H1 (cell line): ENCODE data around the gene TLR10. TPM values are rescaled to one million over a fixed set of nuclear protein-coding genes. Genes with fewer than 3 reads are reported as not detected.
A peak's percentile ranks its signal among the peaks of the same experiment; 100 is the strongest.

Source experiments
- CTCF ChIA-PET: fragments of 300-600 bp; sonication (Branson Sonifier 250); formaldehyde crosslinking; loops from one replicate; lab custom pipeline; 2021; ENCODE audit not compliant: partially characterized antibody; lab: Charles Lee
- POLR2A ChIA-PET: fragments of 300-600 bp; sonication (Branson Sonifier 250); formaldehyde crosslinking; loops from one replicate; lab custom pipeline; 2021; ENCODE audit warnings: inconsistent platforms; ENCODE audit not compliant: partially characterized antibody; lab: Charles Lee
- DNase-seq, 2 experiments: peaks; one replicate each; pipeline versions ENCODE4 v3.0.0 to v3.0.0-alpha.2; 2010 to 2022; ENCODE audit warnings: low spot score in 2 of 2, low read depth in 1 of 2, mixed read lengths in 1 of 2
- FAIRE-seq: peaks from 2 replicates; lab custom pipeline; 2011; peaks lifted over from hg19 to GRCh38; lab: Jason Lieb, UNC
- H2AFZ ChIP-seq: 2 replicates; pipeline ENCODE4 v1.8.1; 2012; ENCODE audit warnings: low read length, inconsistent platforms
- H2AK5ac ChIP-seq: 2 replicates; pipeline ENCODE4 v1.6.1; 2013; ENCODE audit warnings: low read depth, low read length
- H2BK120ac ChIP-seq: replicated peaks from 2 replicates; pipeline ENCODE3; 2013; ENCODE audit warnings: low read depth, low read length, inconsistent platforms
- H2BK12ac ChIP-seq: 2 replicates; pipeline ENCODE4 v1.6.1; 2013; ENCODE audit warnings: low read depth, low read length
- H2BK15ac ChIP-seq: 2 replicates; pipeline ENCODE4 v1.6.1; 2013; ENCODE audit warnings: low read length
- H2BK20ac ChIP-seq: 2 replicates; pipeline ENCODE4 v1.6.1; 2013; ENCODE audit warnings: low read length
- H2BK5ac ChIP-seq: 2 replicates; pipeline ENCODE4 v1.6.1; 2013; ENCODE audit warnings: low read depth, low read length
- H3K14ac ChIP-seq: 2 replicates; pipeline ENCODE4 v1.6.1; 2013; ENCODE audit warnings: inconsistent platforms; ENCODE audit not compliant: insufficient read length
- H3K18ac ChIP-seq: 2 replicates; pipeline ENCODE4 v1.6.1; 2013; ENCODE audit warnings: low read length; ENCODE audit errors: extremely low read depth
- H3K23ac ChIP-seq: 2 replicates; pipeline ENCODE4 v1.6.1; 2013; ENCODE audit warnings: inconsistent platforms; ENCODE audit not compliant: insufficient read length
- H3K23me2 ChIP-seq: 2 replicates; pipeline ENCODE4 v1.6.1; 2013; ENCODE audit warnings: low read depth, low read length
- H3K27ac ChIP-seq: 2 replicates; pipeline ENCODE4 v1.6.1; 2011; ENCODE audit warnings: low read depth, low read length, inconsistent platforms
- H3K27me3 ChIP-seq, 4 experiments: replicated peaks in 1 of 4; 1 replicate in 1 of 4; 2 replicates in 3 of 4; pipeline versions ENCODE4 v1.6.1 to v1.8.1; 2011 to 2013; ENCODE audit warnings: low read length in 3 of 4, mild to moderate bottlenecking in 3 of 4, inconsistent platforms in 2 of 4, mixed read lengths in 2 of 4, moderate library complexity in 1 of 4; ENCODE audit not compliant: control insufficient read depth in 3 of 4, insufficient read depth in 3 of 4; ENCODE audit errors: extremely low read depth in 1 of 4
- H3K36me3 ChIP-seq, 4 experiments: 2 replicates each; pipeline versions ENCODE4 v1.6.1 to v1.8.1; 2011 to 2013; ENCODE audit warnings: mild to moderate bottlenecking in 4 of 4, low read length in 3 of 4, moderate library complexity in 2 of 4, control low read depth in 1 of 4, inconsistent platforms in 1 of 4; ENCODE audit not compliant: insufficient read depth in 4 of 4, control insufficient read depth in 2 of 4
- H3K4ac ChIP-seq: replicated peaks from 2 replicates; pipeline ENCODE3; 2013; ENCODE audit warnings: low read length, low read depth, mixed read lengths, inconsistent platforms; ENCODE audit not compliant: insufficient read length
- H3K4me1 ChIP-seq, 4 experiments: replicated peaks in 1 of 4; 1 replicate in 1 of 4; 2 replicates in 3 of 4; pipeline versions ENCODE4 v1.6.1 to v1.8.1; 2011 to 2013; ENCODE audit warnings: low read length in 3 of 4, inconsistent platforms in 2 of 4, mixed read lengths in 1 of 4; ENCODE audit not compliant: insufficient read depth in 4 of 4, control insufficient read depth in 3 of 4
- H3K4me2 ChIP-seq, 2 experiments: 2 replicates each; pipeline versions ENCODE4 v1.6.1 to v1.8.1; 2011 to 2013; ENCODE audit warnings: low read depth in 2 of 2, low read length in 2 of 2, control low read depth in 1 of 2, inconsistent platforms in 1 of 2, mild to moderate bottlenecking in 1 of 2; ENCODE audit not compliant: insufficient read depth in 1 of 2
- H3K4me3 ChIP-seq, 4 experiments: fragments of 200-600, 300-600 bp in 1 of 4; sonication (generic), shearing (Covaris generic), sonication (Bioruptor Twin) in 1 of 4; 2 replicates each; pipeline versions ENCODE4 v1.5.1 to v1.8.1; 2011 to 2016; ENCODE audit warnings: low read length in 4 of 4, low read depth in 3 of 4, control low read depth in 2 of 4, inconsistent platforms in 2 of 4, mild to moderate bottlenecking in 2 of 4, mixed read lengths in 1 of 4, moderate library complexity in 1 of 4; ENCODE audit not compliant: insufficient read depth in 2 of 4; ENCODE audit errors: extremely low read depth in 1 of 4
- H3K56ac ChIP-seq: replicated peaks from 2 replicates; pipeline ENCODE3; 2013; ENCODE audit warnings: low read depth, mild to moderate bottlenecking, mixed read lengths, low read length, inconsistent platforms; ENCODE audit not compliant: insufficient read length
- H3K79me1 ChIP-seq: 2 replicates; pipeline ENCODE4 v1.6.1; 2013; ENCODE audit warnings: low read depth, low read length, control low read depth
- H3K79me2 ChIP-seq, 2 experiments: 2 replicates each; pipeline versions ENCODE4 v1.6.1 to v1.8.1; 2012 to 2013; ENCODE audit warnings: low read length in 2 of 2, mild to moderate bottlenecking in 2 of 2, inconsistent platforms in 1 of 2; ENCODE audit not compliant: insufficient read depth in 2 of 2, control insufficient read depth in 1 of 2
- H3K9ac ChIP-seq, 4 experiments: replicated peaks in 1 of 4; 1 replicate in 1 of 4; 2 replicates in 3 of 4; pipeline versions ENCODE4 v1.6.1 to v1.8.1; 2011 to 2013; ENCODE audit warnings: low read depth in 3 of 4, low read length in 3 of 4, control low read depth in 2 of 4, mild to moderate bottlenecking in 2 of 4, moderate library complexity in 2 of 4, inconsistent platforms in 1 of 4; ENCODE audit errors: extremely low read depth in 1 of 4
- H3K9me3 ChIP-seq, 2 experiments: 2 replicates each; pipeline versions ENCODE4 v1.6.1 to v1.8.1; 2012 to 2013; ENCODE audit warnings: mild to moderate bottlenecking in 2 of 2, moderate library complexity in 2 of 2, control low read depth in 1 of 2, inconsistent platforms in 1 of 2, low read depth in 1 of 2, low read length in 1 of 2, mixed read lengths in 1 of 2; ENCODE audit not compliant: insufficient read depth in 2 of 2
- H4K20me1 ChIP-seq, 2 experiments: replicated peaks in 1 of 2; 2 replicates each; pipeline versions ENCODE3 to v1.8.1; 2011 to 2013; ENCODE audit warnings: inconsistent platforms in 2 of 2, low read length in 2 of 2, mild to moderate bottlenecking in 1 of 2; ENCODE audit not compliant: insufficient read depth in 2 of 2, control insufficient read depth in 1 of 2
- H4K5ac ChIP-seq: 2 replicates; pipeline ENCODE4 v1.6.1; 2013; ENCODE audit warnings: low read length, low read depth, mixed read lengths, inconsistent platforms; ENCODE audit not compliant: insufficient read length
- H4K8ac ChIP-seq: 2 replicates; pipeline ENCODE4 v1.8.0; 2013; ENCODE audit warnings: mild to moderate bottlenecking, moderate library complexity, low read length, inconsistent platforms; ENCODE audit not compliant: insufficient read depth; ENCODE audit errors: extremely low read depth
- H4K91ac ChIP-seq: replicated peaks from 2 replicates; pipeline ENCODE3; 2013; ENCODE audit warnings: low read length, mixed read lengths, inconsistent platforms; ENCODE audit not compliant: insufficient read length
- CHD2 ChIP-seq: IDR thresholded peaks from 2 replicates; pipeline ENCODE4 v1.6.1; 2012; ENCODE audit warnings: low read length, improper control_type of control experiment
- CTCF ChIP-seq, 3 experiments: IDR thresholded peaks; 1 replicate in 2 of 3; 2 replicates in 1 of 3; pipeline versions ENCODE4 v1.5.1 to v1.6.1; 2011; ENCODE audit warnings: low read length in 3 of 3, mild to moderate bottlenecking in 3 of 3, inconsistent platforms in 2 of 3, low read depth in 1 of 3, moderate library complexity in 1 of 3; ENCODE audit not compliant: insufficient read depth in 1 of 3; ENCODE audit errors: control extremely low read depth in 1 of 3
- KDM1A ChIP-seq: fragments of 200-600, 300-600 bp; sonication (generic); IDR thresholded peaks from 2 replicates; pipeline ENCODE4 v1.7.1; 2016; ENCODE audit warnings: mild to moderate bottlenecking, low read length, borderline replicate concordance
- MAX ChIP-seq: IDR thresholded peaks from 2 replicates; pipeline ENCODE4 v1.6.1; 2012; ENCODE audit warnings: inconsistent platforms
- PHF8 ChIP-seq: fragments of 200-600 bp; sonication (generic); conservative IDR thresholded peaks from 2 replicates; pipeline ENCODE4 v1.7.1; 2012; ENCODE audit warnings: low read depth, mild to moderate bottlenecking, inconsistent platforms, low read length, moderate library complexity
- RXRA ChIP-seq: IDR thresholded peaks from 2 replicates; pipeline ENCODE4 v1.6.1; 2011; ENCODE audit warnings: low read depth, mild to moderate bottlenecking, low read length, moderate library complexity; ENCODE audit not compliant: insufficient read depth
- SIRT6 ChIP-seq: IDR thresholded peaks from one replicate; pipeline ENCODE4 v1.7.1; 2012; ENCODE audit warnings: low read length, inconsistent platforms
- TCF12 ChIP-seq: IDR thresholded peaks from 2 replicates; pipeline ENCODE4 v1.6.1; 2011; ENCODE audit warnings: low read depth, mild to moderate bottlenecking, low read length
- TEAD4 ChIP-seq: IDR thresholded peaks from 2 replicates; pipeline ENCODE4 v1.6.1; 2012; ENCODE audit warnings: low read depth, low read length, inconsistent platforms, mixed read lengths
- WGBS, 2 experiments: shearing (Covaris generic) in 1 of 2; methylation state at CpG; one replicate each; pipeline versions ENCODE4 v1.1.6 to v1.1.7; 2013 to 2015; ENCODE audit warnings: low lambda C conversion rate in 2 of 2, mixed read lengths in 2 of 2, inconsistent platforms in 1 of 2, low coverage in 1 of 2, missing lambda C conversion rate in 1 of 2; ENCODE audit not compliant: insufficient replicate concordance in 2 of 2, insufficient coverage in 1 of 2, insufficient read length in 1 of 2; ENCODE audit errors: extremely low coverage in 1 of 2, missing lambda C conversion rate in 1 of 2; 5-methylcytosine and 5-hydroxymethylcytosine counted together
- polyA plus RNA-seq, 7 experiments: library from polyadenylated mRNA; depleted of rRNA in 3 of 7; stranded (reverse) in 5 of 7; unstranded in 2 of 7; fragments of >200 nt in 5 of 7; fragments of 200-250 nt in 2 of 7; gene quantifications; 1 replicate in 5 of 7; 2 replicates in 1 of 7; 4 replicates in 1 of 7; pipeline versions ENCODE4 v1.2.1 to v1.2.3, GENCODE V29; 2011 to 2013; ENCODE audit warnings: missing spikeins in 2 of 7, mixed read lengths in 2 of 7
- total RNA-seq: library from RNA; stranded (reverse); fragmentation: NEBNext Ultra II Directional; extraction: Animal tissue kit (Norgen Biotek cat#: 25700); gene quantifications from 2 replicates; pipeline ENCODE4 v1.2.1, GENCODE V29; 2021

The TLR10 gene
- total and polyA plus RNA-seq, 2 of the 8 experiments (the other 6 are each of a cell fraction or from before 2014, with no cell fraction given) = not detected

GRCh38 chr4:38730830-38731646 is 51.8 kb downstream of the TLR10 start:
- Histone ChIP-seq H3K4me3 (no peak overlapping the region), H4K5ac (no peak overlapping the region), H4K8ac (no peak overlapping the region), H3K9ac (no peak overlapping the region), H2BK20ac (no peak overlapping the region), H3K79me2 (no peaks in the 10 kb centered on the region), H2BK5ac (no peak overlapping the region), H3K56ac (no peak overlapping the region), H2AK5ac (no peak overlapping the region), H3K27ac (no peak overlapping the region), H2AFZ (peak overlapping the region; percentile 36; the same call in 1 of the 2 replicates), H4K91ac (no peak overlapping the region), H2BK12ac (no peak overlapping the region), H3K23ac (no peak overlapping the region), H3K27me3 (no peaks in the 10 kb centered on the region), H4K20me1 (peaks cover 0 to 8% of the 10 kb centered on the region in 2 experiments), H3K18ac (no peak overlapping the region), H3K79me1 (no peaks in the 10 kb centered on the region), H3K4ac (no peak overlapping the region), H3K23me2 (peaks cover 14% of the 10 kb centered on the region; the same call in 1 of the 2 replicates), H3K4me2 (no peak overlapping the region), H3K36me3 (no peaks in the 10 kb centered on the region), H3K4me1 (peaks cover 0 to 3% (median 1%) of the 10 kb centered on the region in 4 experiments; a peak in 2 of 7 replicates), H2BK120ac (no peak overlapping the region), H3K9me3 (peaks cover 0 to 6% of the 10 kb centered on the region in 2 experiments; a peak in 1 of 4 replicates), H2BK15ac (no peak overlapping the region), H3K14ac (no peak overlapping the region)
- DNase-seq (peak; percentile 62 to 96), FAIRE-seq (no peak)
- ChIA-PET POLR2A (no interaction called here), CTCF (interaction anchor here (0.5 to 6.6 kb wide), 29 partner anchors 8 to 668 kb away, joined by 3 to 79 read pairs (median 5); no protein-coding TSS in a partner anchor)
- 59% methylated on average over 23 of the region's 23 CpGs; no CpG with 5 or more reads in 1 of the 2 experiments for WGBS, 2 experiments
- TF ChIP-seq PHF8 (no peak), KDM1A (peak; percentile 57; the same call in 1 of the 2 replicates), RXRA (0 out of 2 replicates have a peak, but pooled peaks have one; percentile 23), TCF12 (no peak), CTCF (IDR thresholded peaks at IDR 0.05; ENCODE audit: control extremely low read depth in 1 of 3, insufficient read depth in 1 of 3, low read depth in 1 of 3, low read length in 3 of 3) (peak; percentile 88 to 94 (median 91)), SIRT6 (no peak), CHD2 (no peak), MAX (peak; percentile 62; the same call in 1 of the 2 replicates), TEAD4 (peak; percentile 52; the same call in 1 of the 2 replicates)
